GM21423 (cell line): ENCODE results near the gene MMP28.

Experiments
- ATAC-seq: cut with Tn5 transposase; IDR thresholded peaks from one replicate; pipeline ENCODE4 v1.9.1; 2021; ENCODE audit warnings: mild to moderate bottlenecking, moderate library complexity; ENCODE audit not compliant: unreplicated experiment

The MMP28 gene

DNA sequence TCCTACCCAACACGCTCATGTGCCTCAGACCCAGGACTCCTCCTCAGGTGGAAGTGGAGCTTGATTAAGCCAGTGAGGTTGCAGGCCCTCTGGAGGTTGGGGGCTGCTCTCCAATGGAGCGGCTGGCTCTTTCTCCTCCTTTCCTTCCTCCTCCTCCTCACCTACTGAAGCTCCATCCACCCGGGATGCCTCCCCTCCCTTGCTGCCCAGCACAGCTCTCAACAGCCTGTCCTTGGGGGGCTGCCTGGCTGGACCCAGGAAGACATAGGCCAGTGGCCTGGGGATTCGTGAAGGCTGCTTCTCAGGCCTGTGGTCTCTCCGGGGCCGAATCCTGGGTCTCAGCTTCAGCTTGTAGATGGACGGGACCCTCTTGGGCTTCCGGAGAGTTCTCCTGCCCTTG, 50.6 kb downstream of the MMP28 start:
- ATAC-seq = no peak

DNA sequence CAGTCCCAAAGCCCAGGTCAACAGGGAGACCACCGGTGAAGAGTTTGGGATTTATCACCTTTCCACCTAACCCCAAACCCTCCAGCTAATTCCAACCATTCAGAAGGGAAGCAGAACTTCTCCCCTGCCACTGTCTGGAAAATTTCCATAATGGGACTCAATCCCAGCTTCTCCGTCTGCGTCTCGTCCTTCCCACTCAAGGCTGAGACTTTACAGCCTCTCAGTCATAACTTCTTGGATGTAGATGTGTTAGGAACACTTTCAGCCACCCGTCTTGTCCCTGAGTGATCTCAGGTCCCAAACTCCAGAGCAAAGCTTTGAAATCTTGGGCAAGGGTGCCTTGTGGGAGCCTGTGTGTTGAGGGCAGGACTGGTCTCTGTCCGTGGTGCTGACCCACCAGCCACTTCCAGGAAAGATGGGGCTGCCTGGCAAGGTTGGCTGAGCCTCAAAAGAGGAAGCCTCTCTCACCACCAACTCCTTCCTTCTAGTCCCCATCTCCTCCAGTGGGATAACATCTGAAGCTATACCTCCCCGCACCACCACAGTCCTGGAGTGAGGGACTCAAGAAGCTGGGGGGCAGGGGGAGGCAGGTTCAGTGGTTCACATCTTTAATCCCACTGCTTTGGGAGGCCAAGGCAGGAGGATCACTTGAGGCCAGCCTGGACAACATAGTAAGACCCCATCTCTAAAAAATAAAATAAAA, 51.7 kb downstream of the MMP28 start:
- no peak for ATAC-seq

DNA sequence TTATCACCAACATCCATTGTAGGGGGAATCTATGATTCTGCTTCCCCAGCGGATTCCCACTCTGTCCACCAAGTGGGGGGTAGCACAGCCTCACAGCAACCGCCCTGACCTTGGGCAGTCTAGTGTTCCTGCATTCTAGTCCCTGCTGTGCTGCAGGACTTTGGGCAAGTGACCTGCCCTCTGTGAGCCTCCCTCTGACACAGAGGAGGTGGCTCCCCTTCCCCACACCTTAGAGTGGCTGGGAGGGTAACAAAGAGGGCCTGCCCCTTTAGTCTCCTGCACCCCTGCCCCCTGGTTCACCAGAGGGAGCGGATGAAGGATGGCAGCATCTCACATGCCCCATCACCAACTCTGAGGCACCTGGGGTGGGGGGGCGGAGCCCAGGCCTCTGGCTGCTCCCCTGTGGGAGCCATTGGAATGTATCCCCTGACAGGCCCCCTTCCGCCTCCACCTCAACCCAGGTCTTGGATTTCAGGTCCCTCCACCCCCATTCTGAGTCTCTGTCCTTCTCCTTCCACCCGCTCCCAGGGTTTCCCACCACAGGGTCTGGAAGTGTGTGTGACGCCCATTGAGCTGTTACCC, 52.5 kb downstream of the MMP28 start:
- ATAC-seq = no peak

DNA sequence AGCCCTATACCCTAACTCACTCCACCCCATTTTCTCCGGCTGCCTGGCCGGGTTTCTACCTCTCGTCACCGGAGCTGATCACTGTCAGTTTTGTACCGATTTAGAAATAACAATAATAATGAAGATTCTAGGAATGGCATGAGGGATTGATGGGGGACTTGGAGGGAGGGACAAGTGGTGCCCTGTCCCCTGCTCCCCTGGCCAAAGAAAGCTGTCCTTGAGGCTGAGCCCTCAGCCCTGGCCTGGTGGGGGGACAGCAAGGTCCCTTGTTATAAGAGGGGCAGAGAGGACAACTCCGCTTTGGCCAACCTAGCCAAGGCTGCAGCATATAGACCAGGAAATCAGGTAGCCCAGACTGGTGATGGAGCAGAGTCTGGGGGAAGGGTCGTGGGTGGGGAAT, 52.9 kb downstream of the MMP28 start:
- ATAC-seq = no peak

DNA sequence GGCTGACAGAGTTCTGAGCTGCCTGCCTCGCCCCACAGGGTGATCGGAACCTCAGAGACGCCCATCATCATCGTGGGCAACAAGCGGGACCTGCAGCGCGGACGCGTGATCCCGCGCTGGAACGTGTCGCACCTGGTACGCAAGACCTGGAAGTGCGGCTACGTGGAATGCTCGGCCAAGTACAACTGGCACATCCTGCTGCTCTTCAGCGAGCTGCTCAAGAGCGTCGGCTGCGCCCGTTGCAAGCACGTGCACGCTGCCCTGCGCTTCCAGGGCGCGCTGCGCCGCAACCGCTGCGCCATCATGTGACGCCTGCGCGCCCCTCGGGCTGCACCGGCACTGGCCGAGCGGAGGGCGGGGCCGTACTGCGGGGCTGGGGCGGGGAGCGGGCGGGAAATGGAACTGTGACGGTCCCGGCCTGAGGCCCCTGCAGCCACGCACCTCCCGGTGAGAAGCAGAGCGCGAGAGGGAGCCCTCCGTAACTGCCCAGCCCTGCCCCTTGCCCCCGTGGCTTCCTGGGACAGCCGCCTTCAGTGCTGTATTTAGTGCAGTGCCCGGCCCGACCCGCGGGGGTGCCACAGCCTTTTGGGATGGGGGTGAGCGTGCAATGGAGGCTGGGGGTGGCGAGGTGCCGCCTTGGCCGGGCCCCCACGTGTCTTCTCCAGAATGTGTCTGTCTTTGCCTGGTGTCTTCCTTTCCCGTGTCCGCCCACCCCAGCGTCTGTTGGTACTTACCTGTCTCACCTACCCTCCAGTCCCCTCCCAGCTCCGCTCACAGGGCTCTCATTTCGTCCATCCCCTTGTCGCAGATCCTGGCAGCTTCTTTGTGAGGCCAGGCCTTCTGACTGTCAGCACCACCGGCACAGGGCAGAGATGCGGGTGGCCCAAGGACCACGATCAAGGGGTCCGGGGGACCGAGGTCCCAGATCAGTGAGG, 54.2 kb downstream of the MMP28 start:
- no peak for ATAC-seq

DNA sequence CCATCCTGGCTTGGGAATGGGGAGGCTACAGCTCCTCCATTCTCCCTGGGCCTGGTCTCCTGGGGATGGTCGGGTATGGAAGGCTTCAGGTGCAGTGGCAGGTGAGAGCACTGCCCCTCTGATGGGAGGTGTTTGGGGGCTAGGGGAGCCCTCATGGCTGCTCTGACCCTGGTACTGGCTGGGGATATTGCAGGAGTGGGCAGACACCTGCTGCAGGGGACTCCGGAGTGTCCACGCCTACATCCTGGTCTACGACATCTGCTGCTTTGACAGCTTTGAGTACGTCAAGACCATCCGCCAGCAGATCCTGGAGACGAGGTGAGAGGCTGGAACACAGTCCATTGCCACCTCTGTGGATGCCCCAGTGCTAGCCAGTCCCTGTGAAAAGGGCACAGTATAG, 55.2 kb downstream of the MMP28 start:
- no peak for ATAC-seq

DNA sequence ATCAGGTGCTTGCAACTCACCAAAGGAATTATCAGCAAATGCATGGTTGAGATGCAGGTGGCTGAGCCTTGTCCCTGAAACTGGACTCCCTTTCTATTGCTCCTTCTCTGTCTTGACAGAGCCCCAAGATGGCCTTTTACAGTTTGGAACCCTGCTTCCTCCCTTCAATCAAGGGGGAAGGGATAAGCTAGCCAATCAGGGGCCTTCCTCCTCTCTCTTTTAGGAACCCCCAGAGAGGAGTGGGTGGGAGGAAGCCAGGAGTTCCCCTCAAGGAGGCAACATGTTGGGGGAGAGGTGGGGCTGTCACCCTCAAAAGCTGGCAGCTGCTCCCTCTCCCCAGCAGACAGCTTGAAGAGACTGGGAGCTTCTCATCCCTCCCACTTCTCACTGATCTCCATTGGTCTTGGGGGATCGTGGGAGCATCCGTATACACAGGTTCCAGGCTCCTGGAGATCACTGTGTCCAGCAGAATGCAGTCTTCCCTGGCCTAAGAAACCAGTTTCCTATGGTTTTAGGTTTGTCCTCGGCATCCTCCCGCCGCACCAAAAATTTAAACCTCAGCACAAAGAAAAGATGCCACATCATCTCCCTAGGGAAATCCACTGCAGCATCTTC, 56.8 kb downstream of the MMP28 start:
- no peak for ATAC-seq

DNA sequence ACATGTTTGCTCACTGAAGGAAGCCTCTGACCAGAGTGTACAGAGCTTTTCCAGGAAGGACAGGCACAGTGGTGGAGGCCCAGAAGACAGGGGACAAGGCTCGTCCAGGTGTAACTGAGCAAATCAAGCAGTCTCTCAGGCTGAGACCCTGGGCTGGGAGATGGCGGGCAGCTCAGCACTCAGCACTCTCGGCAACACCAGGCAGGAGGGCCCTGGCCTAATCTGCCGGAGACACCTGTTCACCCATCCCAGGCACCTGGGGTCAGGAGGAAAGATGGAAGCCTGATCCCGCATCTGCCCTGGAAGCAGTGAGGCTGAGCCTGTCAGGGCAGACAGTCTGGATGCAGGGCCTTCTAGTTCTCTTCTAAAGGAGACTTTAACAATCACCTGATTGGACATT, 59.2 kb downstream of the MMP28 start:
- no peak for ATAC-seq

DNA sequence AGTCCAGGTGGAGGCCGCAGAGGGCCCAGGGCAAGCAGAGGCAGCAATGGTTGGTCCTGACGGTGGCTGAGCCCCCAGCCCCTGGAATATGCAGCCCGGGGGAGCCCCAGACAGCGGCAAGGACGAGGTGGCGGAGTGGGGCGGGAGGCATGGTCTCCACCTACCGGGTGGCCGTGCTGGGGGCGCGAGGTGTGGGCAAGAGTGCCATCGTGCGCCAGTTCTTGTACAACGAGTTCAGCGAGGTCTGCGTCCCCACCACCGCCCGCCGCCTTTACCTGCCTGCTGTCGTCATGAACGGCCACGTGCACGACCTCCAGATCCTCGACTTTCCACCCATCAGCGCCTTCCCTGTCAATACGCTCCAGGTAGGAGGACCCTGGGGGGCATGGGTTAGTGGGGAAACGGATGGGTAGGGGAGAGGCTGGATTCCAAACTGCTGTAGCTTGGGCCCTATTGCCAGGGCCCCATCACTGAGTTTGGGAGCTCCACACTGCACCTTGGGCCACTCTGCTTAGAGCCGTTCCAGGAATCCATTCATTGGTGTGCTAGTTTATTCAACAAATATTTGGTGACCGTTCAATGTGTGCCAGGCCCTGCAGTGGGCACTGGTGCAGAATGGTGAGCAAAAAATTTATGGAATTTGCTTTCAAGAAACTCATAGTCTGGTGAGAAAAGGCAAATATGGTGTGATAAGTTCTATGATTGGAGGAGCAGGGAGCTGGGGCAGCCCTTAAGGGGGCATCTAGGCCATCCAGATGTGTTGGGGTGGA, 60.2 kb downstream of the MMP28 start:
- ATAC-seq = no peak

DNA sequence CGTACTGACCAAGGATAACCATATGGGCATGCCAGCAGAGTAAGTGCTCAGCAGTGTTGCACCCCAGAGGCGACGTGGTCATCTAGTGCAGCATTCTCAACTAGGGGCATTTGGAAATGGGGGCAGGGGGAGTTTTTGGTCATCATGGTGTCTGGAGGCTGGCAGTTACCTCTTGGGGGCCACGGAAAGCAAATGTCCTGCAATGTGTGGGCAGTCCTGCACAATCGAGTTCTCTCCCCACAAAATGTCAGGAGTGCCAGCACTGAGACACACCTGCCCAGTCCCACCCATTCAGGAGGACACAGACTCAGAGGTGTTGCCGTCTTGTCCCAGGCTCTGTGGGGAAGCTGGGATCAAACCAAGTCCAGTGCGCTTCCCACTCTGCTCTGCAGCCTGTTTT, 61.0 kb downstream of the MMP28 start:
- ATAC-seq = no peak

DNA sequence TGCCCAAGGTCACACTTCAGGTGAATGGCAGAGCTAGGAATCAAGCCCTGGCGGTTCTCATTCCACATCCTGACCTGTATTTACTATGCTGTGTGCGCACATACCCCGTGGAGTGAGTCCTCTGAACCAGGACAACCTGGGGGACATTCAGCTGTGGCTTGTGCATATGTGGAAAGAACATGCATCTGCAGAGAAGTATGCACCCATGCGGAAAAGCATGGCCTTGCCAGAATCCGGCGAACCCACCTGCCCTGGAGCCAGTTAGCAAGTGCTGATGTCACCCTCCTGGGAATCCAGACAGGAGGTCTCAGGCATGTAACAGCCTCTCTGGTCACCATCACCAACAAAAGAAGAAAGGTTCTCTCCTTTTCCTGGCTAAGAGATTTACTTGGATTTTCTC, 62.1 kb downstream of the MMP28 start:
- ATAC-seq = no peak

DNA sequence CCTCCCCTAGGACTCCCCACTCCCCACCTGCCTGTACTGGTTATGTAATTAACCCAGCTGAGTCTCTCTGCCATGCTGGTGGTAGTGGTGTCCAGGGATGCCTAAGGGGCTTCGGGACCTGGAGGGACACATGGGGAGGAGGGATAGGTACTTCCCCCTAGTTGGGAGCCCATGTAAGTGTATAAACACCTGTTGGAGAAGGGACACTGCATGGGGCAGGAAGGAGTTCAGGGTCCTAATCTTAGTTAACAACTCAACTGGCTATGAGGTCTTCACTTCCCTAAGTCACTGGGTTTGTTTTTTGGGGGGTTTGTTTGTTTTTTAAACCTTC, 62.7 kb downstream of the MMP28 start:
- ATAC-seq = no peak

DNA sequence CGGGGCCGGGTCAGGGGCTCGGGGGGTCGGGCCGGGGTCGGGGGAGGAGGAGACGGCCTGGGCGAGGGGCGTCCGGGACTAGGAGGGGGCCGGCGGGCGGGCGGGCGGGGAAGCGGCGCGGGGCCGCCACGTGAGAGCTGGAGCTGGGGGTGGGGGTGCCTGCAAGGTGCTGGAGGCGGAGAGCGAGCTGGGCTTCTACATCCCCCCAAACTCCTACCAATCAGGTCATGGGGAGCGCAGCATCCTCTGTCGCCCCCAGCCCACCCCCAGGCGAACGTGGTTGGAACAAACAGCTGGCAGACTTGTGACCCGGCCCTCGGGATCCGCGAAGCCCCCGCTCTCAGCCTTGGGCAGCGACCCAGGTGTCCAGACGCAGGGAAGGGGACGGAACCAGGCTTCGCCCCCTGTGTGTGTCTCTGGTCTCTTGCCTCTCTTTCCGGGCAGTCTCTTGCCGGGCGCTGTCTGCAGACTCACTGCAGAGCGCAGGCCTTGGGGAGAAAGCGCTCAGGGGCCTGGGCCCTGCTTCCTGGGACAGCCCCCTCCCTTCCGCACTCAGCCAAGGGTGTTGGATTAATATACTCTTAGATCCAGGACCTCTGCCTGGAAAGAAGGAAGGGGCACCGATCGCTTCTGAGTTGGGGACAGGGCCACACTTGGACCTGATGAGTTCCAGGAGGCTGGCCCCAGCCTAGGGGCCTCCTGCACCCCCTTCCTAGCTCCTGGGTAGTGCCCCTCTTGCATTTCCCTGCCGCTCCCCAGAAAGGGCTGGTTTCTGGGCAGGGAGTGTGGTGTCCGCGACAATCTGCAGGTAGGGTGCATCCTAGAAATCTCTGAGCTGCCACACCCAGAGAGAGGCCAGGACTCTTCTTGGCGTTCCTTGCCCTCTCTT, 63.3 kb downstream of the MMP28 start:
- ATAC-seq = no peak

DNA sequence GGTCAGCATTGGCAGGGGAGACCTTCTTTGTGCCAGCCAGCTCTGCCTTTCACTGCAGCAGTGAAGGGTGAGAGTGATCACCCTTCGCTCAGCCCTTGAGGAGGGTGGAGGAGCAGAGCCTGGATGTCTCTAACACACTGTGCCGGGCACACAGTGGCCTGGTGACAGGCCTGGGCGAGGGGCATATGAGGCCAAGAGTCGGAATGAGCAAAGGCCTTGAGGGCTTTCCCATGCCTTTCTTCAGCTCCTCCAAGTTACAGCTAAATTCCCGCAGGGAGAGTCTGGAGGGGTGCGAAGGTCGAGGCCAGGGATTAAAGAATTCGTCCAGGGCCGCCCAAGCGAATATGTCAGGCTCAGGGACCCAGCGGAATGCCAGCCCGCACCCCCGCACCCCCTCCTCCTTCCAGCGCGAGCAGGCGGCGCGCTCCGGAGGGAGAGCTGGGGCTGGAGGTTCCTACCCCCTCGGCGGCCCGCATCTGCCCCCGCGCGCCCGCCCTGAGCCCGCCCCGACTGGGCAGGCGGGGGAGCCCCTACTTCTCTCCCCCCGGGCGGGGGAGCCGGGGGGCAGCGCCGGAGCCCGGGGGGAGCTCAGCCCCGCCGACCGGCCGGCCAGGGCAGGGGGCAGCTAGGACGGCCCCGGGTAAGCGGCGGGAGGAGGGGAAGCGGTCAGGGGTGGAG, 64.1 kb downstream of the MMP28 start, which contains the start of gene RASL10B:
Gene RASL10B, plus strand, starts transcription at position 401 of the 678 bp plus-strand sequence. CDS start 3,546 bp downstream, outside the sequence.
- ATAC-seq = no peak

DNA sequence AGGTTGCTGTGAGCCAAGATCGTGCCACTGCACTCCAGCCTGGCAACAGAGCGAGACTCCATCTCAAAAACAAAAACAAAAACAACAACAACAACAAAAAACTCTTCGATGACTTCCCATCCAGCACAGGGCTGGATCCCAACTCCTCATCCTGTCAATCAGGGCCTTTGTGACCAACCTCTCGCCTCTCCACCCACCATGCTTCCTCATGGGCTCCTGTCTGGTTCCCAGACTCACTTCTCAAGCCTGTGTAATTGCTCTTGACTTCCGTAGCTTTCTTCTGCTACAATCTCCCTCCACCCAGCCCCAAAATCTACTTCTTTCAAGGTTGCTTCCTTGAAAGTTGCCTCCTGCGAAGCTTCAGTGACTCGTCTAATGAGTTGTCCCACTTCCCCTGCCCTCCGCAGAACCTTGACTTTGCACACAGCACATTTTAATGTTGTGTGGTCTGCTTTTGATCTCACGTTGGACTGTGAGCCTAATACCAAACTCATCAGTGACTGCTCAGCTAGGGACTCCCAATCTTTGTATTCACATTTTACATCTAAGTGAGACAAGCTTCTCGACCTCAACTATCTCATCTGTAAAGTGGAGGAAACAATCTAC, 64.9 kb downstream of the MMP28 start:
- ATAC-seq = no peak

DNA sequence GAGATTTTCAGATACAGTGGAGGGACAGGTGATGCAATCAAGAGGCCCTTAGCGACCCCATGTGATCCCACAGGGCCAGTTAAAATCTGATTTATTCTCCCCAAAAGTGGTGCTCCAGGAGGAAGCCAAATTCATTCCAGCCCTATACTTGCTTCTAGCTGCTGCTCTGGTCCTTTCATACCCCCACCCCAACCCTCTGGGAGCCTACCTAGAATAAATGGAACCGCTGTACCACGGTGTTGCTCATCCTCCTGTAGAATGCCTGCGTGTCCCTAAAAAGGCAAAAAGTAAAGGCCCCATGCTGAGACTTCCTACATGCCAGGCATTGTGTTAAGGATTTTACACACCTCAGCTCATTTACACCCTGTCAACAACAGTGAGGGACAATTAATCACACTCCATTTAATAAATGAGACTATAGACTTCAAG, 66.0 kb downstream of the MMP28 start:
- no peak for ATAC-seq

DNA sequence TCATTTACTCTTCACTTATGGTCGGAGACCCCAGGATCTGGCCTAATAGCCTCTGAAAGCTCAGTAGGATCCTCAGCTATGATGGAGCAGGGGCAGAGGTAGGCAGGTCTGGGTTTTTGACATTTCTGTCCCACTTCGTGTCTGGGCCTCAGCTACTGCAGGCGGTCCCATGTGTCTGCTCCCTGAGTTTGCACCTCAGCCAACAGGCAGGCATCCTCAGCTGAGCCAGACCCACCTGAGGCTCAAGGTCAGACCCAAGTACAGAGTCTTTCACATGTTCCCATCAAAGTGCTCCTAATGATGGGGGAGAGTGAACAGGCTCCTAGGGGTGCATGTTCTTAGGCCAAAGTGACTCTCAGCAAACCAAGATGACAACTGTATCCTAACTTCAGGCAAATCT, 66.9 kb downstream of the MMP28 start:
- ATAC-seq = no peak

DNA sequence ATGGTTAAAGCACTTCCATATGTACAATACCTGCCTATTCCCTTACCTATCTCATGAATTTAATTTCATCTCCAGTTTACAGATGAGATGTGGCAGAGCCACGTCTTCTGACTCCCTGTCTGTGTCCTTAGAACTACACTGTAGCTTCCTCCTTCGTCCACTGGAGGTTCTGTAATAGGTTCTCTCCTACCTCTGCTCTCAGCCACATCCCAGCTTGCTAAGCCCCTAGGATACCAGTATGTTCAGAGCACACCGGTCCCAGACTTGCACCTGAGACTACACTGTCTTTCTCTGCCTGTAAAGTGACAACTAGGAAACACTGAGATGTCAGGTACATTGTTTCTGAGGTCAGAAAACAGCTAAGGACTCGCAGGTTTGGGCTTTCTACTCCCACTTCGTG, 67.8 kb downstream of the MMP28 start:
- no peak for ATAC-seq

DNA sequence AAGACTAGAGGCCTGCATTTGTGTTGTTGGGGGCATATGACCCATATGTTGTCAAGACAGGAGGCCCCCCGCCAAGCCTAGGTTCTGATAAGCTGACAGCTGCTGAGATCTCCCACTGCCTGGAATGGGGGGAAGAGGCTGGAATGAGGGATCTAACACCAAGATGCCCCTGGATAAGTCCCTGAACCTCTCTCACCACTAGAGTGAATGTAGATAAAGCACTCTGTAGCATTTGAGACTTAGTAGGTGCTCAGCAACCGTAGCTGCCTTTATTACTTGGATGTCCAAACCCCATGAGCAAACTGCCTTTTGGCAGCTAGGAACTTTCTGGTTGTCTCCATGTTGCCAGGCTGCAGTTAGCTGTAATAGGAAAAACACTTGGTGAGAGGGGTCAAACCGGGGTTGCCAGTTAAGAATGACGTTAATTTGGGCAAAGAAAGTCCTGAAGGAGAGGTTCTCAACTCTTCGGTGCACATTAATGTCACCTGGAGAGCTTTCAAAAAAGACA, 68.4 kb downstream of the MMP28 start:
- no peak for ATAC-seq
